Measurements from ENCODE around the gene SLC7A6OS. TPM values are rescaled to one million over a fixed set of nuclear protein-coding genes. Genes with fewer than 3 reads are reported as not detected.

The SLC7A6OS gene
- total RNA-seq, 4 donors from 2014 or later = 13.4 to 19.5 (median 14.2) TPM

DNA sequence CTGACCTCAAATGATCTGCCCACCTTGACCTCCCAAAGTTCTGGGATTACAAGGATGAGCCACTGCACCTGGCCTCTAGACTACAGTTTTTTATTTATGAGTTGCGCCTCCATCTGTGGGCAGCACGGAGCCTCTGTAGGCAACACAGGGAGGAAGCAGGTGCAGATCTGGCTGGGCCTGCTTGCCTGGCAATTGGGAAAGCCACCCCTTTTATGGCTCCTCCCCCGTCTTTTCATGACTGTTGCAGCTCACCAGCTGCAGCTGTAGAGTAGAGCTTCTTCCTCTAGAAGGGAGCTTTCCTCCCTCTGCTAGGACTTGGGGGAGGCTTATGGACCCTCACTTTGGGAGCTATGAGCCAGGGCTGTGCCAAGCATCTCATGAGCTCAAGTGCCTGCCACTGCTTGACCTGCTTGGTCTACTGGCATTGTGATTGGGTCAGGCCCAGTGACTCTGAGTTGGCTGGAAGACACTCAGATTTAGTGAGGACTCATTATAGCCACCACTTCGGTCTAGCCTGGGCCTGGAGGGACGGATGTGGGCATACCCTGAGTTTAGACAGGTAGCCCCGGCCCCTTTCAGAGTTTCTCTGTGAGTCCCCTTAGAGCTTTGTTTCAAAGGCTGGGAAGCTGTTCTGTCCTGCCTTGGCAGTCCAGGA, 53.4 kb downstream of the SLC7A6OS start:
- peaks cover 0 to 89% (median 11%) of the 10 kb centered on the region in 3 donors for H3K36me3 ChIP-seq
- H3K27ac ChIP-seq = peak overlapping the region in 1 of 4 donors; percentile 45
- no peak for TF ChIP-seq EP300 (IDR thresholded peaks at IDR 0.05)
- TF ChIP-seq, protein P1, sequence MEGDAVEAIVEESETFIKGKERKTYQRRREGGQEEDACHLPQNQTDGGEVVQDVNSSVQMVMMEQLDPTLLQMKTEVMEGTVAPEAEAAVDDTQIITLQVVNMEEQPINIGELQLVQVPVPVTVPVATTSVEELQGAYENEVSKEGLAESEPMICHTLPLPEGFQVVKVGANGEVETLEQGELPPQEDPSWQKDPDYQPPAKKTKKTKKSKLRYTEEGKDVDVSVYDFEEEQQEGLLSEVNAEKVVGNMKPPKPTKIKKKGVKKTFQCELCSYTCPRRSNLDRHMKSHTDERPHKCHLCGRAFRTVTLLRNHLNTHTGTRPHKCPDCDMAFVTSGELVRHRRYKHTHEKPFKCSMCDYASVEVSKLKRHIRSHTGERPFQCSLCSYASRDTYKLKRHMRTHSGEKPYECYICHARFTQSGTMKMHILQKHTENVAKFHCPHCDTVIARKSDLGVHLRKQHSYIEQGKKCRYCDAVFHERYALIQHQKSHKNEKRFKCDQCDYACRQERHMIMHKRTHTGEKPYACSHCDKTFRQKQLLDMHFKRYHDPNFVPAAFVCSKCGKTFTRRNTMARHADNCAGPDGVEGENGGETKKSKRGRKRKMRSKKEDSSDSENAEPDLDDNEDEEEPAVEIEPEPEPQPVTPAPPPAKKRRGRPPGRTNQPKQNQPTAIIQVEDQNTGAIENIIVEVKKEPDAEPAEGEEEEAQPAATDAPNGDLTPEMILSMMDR (IDR thresholded peaks at IDR 0.05) = no peak
- TF ChIP-seq POLR2A (IDR thresholded peaks at IDR 0.05) = no peak
- H3K9me3 ChIP-seq = no peaks in the 10 kb centered on the region
- 72 to 76% methylated on average over 6 of the region's 6 CpGs for WGBS, 2 donors
- H3K27me3 ChIP-seq = no peaks in the 10 kb centered on the region
- no peak for DNase-seq (ENCODE audit: low spot score in 2 of 2)
- H3K4me3 ChIP-seq = no peak overlapping the region
- H3K4me1 ChIP-seq = peaks cover 0 to 9% (median 2%) of the 10 kb centered on the region in 4 donors

DNA sequence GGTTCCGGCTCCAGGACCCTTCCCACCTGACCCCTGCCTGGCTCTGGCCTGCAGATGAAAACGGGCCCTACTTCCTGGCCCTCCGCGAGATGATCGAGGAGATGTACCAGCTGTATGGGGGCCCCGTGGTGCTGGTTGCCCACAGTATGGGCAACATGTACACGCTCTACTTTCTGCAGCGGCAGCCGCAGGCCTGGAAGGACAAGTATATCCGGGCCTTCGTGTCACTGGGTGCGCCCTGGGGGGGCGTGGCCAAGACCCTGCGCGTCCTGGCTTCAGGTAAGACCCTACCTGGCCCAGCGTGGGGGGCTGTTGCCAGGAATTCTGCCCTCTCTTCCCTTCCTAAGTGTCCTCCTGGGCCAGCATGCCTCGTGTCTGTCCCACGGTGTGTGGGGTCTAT, 55.0 kb downstream of the SLC7A6OS start:
- peaks cover 0 to 9% (median 0%) of the 10 kb centered on the region in 4 donors for H3K4me1 ChIP-seq
- H3K27ac ChIP-seq = no peak overlapping the region
- no peak overlapping the region for H3K4me3 ChIP-seq
- no peak for DNase-seq (ENCODE audit: low spot score in 2 of 2)
- H3K36me3 ChIP-seq = peaks cover 0 to 100% (median 11%) of the 10 kb centered on the region in 3 donors
- 88 to 94% methylated on average over 15 to 18 of the region's 18 CpGs for WGBS, 2 donors
- no peaks in the 10 kb centered on the region for H3K9me3 ChIP-seq
- TF ChIP-seq EP300 (IDR thresholded peaks at IDR 0.05) = no peak
- TF ChIP-seq POLR2A (IDR thresholded peaks at IDR 0.05) = no peak
- TF ChIP-seq, protein P1 (IDR thresholded peaks at IDR 0.05) = no peak
- H3K27me3 ChIP-seq = no peaks in the 10 kb centered on the region

DNA sequence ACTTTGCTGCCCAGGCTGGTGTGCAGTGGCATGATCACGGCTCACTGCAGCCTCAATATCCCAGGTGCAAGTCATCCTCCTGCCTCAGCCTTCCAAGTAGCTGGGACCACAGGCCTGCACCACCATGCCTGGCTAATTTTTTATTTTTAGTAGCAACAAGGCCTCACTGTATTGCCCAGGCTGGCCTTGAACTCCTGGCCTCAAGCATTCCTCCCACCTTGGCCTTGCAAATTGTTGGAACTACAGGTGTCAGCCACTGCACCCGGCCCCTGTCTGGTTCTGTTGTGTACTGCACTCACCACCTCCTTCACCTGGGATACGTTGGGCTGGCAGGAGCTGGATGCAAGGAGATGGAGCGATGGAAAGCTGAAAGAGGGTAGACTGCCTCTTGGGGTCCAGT, 57.0 kb downstream of the SLC7A6OS start:
- TF ChIP-seq POLR2A (IDR thresholded peaks at IDR 0.05) (no peak), EP300 (IDR thresholded peaks at IDR 0.05) (no peak)
- TF ChIP-seq, protein P1 (IDR thresholded peaks at IDR 0.05) = no peak
- no peak for DNase-seq (ENCODE audit: low spot score in 2 of 2)
- Histone ChIP-seq H3K4me1 (peaks cover 0 to 9% (median 0%) of the 10 kb centered on the region in 4 donors), H3K9me3 (no peaks in the 10 kb centered on the region), H3K27me3 (no peaks in the 10 kb centered on the region), H3K4me3 (no peak overlapping the region), H3K36me3 (peaks cover 0 to 100% (median 7%) of the 10 kb centered on the region in 3 donors), H3K27ac (no peak overlapping the region)
- WGBS, 2 donors = 95 to 97% methylated on average over 4 of the region's 4 CpGs

DNA sequence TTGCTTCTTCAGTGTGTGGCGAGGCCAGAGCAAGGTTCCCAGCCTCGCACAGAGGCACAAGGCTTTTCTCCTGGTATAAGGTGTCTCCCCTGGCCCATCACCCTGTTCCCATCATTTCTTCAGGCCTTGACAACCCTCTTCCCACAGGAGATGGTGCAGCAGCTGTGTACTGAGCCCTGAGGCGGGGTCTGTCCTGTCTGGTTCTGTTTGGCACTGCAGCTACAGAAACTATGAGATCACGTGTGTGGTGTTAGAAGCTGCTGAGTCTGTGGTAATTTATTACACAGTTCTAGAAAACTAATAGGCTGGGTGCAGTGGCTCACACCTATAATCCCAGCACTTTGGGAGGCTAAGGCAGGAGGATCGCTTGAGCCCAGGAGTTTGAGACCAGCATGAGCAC, 58.4 kb downstream of the SLC7A6OS start:
- WGBS, 2 donors = 79 to 90% methylated on average over 5 of the region's 5 CpGs
- DNase-seq (ENCODE audit: low spot score in 2 of 2) = no peak
- Histone ChIP-seq H3K36me3 (peaks cover 0 to 88% (median 7%) of the 10 kb centered on the region in 3 donors), H3K27ac (no peak overlapping the region), H3K27me3 (no peaks in the 10 kb centered on the region), H3K9me3 (no peaks in the 10 kb centered on the region), H3K4me3 (no peak overlapping the region), H3K4me1 (peaks cover 0 to 7% (median 2%) of the 10 kb centered on the region in 4 donors)
- TF ChIP-seq, protein P1 (IDR thresholded peaks at IDR 0.05) = no peak
- TF ChIP-seq EP300 (IDR thresholded peaks at IDR 0.05) = no peak
- TF ChIP-seq POLR2A (IDR thresholded peaks at IDR 0.05) = no peak

DNA sequence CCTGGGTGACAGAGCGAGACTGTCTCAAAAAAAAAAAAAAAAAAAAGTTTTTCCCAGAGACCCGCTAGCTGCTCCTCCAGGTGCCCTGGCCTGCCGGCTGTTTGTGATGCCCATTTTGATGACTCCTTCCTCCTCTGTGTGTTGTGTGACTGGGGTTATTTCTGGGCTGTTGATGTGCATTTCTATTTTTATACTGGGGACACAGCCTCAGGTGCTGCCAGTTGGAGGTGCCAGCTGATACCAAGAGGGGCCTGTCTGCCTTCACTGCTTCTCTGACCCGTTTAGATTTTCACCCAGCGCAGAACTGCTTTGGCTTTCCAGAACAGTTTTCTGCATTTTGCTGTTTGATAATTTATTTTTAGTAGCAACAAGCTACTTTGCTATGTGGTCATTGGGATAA, 58.9 kb downstream of the SLC7A6OS start:
- Histone ChIP-seq H3K9me3 (no peaks in the 10 kb centered on the region), H3K36me3 (peaks cover 0 to 83% (median 7%) of the 10 kb centered on the region in 3 donors), H3K4me3 (no peak overlapping the region), H3K4me1 (peaks cover 0 to 12% (median 1%) of the 10 kb centered on the region in 4 donors), H3K27me3 (no peaks in the 10 kb centered on the region), H3K27ac (no peak overlapping the region)
- TF ChIP-seq, protein P1 (IDR thresholded peaks at IDR 0.05) = no peak
- TF ChIP-seq POLR2A (IDR thresholded peaks at IDR 0.05) = no peak
- no peak for TF ChIP-seq EP300 (IDR thresholded peaks at IDR 0.05)
- 87 to 88% methylated on average over 5 of the region's 5 CpGs for WGBS, 2 donors
- DNase-seq (ENCODE audit: low spot score in 2 of 2) = no peak

Measured in tibial nerve (tissue), 4 donors.